ENCODE data around the gene SLC12A7. TPM values are rescaled to one million over a fixed set of nuclear protein-coding genes. Genes with fewer than 3 reads are reported as not detected.

SLC12A7 gene
- polyA plus RNA-seq, 1 donor: 8.0 TPM

DNA sequence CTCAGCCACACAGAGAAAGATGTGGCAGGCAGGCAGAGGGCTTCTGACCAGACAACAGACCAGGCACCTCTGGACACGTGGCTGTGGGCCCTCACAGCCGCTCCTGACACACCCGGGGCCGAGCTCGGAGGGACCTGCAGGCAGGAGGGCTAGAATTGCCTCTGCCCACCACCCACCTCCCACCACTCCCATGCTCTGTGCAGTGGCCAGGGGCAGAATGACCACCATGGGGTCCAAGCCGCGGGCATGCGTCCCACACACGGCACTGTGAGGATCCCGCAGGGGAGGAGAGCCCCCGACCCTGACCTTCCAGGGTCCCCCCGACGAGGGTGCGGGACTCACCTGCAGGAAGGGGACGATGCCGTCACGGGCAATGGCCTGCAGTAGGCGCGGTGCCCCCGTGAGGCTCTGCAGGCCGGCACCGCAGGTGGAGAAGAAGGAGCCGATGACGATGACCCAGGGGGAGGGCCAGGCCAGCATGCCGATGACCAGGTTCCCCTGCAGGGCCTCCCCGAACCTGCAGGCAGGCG lies 34.3 kb downstream of the SLC12A7 start:
- DNase-seq (ENCODE audit: low read depth): no peak

DNA sequence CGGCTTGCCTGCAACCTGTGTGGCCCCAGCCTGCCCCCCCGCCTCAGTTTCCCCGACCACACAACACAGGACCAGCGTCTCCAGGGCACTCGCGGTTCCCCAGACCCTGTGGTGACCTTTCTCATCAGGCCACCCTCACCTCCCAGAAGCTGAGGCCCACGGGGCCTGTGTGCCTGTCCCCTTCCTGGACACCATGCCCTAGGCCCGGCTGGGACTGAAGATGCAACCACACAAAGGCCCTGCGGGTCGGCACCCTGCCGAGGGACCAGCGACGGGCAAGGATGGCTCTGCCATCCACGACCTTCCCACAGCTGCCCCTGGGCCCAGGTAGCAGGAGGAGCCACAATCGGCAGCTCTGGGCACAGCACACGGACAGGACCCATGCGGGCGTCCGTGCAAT lies 34.8 kb downstream of the SLC12A7 start:
- no peak for DNase-seq (ENCODE audit: low read depth)

- no peak for DNase-seq (ENCODE audit: low read depth)
These were observed 35.5 kb downstream of the SLC12A7 start for GRCh38 chr5:1076406-1076805.

DNA sequence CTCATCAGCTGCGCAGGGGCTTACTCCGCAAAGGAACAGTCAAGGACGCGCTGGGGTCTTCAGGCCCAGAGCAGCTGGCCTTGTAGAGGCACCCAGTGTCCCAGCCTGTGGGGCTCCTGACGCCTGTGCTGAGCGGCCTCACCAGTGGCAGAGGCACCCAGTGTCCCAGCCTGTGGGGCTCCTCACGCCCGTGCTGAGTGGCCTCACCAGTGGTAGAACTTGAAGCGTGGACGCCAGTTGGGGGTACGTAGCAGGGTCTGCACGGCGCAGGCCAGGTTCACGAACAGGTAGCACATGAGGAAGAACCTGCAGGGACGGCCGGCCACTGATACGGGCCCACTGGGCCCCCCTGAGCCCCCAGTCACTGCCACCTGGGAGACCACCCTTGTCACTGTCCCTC lies 35.9 kb downstream of the SLC12A7 start:
- DNase-seq (ENCODE audit: low read depth): no peak

DNA sequence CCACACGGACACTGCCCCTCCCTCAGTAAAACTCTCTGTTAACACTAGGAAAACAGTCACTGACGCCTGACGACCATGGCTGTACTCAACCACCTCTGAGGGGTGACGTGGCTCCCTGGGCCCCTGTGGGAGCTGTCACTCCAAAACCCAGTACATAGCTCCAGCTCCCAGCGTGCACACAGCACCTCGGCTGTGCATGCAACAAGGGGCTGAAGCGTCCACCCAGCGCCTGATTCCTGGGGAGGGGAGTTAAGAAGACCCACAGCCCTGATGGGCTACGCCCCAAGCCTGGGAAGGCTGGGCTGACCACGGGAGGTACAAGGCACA lies 36.3 kb downstream of the SLC12A7 start:
- no peak for DNase-seq (ENCODE audit: low read depth)

DNA sequence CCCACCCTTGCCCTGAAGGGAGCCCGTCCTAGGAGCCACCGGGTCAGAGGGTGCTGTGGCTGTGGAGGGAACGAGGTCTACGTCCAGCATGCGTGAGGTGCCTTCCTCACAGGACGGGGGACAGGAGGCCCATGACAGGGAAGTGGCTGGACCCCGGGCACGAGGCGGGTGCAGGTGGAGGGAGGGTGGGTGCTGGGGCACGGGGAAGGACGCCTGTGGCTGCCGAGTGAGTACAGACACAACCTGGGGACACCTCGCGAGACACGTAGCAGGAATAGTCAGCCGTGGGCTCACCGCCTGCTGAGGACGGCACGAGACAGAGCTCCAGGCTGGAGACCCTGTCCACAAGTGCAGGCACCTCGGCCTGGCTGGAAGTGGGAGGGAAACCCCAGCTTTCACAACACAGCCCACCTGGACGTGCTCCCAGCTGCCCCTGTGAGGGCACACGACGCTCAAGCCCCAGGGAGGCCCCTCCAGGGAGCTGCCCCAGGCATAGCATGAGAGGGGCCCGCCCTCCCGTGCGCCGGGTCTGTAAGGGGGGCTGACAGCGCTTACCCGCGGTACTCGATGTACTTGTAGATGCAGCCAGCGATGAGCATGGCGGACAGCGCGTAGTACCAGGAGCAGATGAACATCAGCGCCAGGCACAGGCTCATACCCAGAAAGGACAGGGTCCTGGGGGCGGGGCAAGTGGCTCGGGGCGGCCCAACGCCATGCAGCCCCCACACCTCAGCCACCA lies 36.9 kb downstream of the SLC12A7 start:
- no peak for DNase-seq (ENCODE audit: low read depth)

GRCh38 chr5:1074226-1074625 lies 37.6 kb downstream of the SLC12A7 start:
- DNase-seq (ENCODE audit: low read depth): no peak

GRCh38 chr5:1073239-1074102 lies 38.4 kb downstream of the SLC12A7 start:
- no peak for DNase-seq (ENCODE audit: low read depth)

GRCh38 chr5:1069720-1070088 lies 42.2 kb downstream of the SLC12A7 start:
- DNase-seq (ENCODE audit: low read depth): no peak

GRCh38 chr5:1068895-1069719 lies 42.8 kb downstream of the SLC12A7 start:
- no peak for DNase-seq (ENCODE audit: low read depth)

GRCh38 chr5:1068204-1068894 lies 43.5 kb downstream of the SLC12A7 start:
- DNase-seq (ENCODE audit: low read depth): no peak

DNA sequence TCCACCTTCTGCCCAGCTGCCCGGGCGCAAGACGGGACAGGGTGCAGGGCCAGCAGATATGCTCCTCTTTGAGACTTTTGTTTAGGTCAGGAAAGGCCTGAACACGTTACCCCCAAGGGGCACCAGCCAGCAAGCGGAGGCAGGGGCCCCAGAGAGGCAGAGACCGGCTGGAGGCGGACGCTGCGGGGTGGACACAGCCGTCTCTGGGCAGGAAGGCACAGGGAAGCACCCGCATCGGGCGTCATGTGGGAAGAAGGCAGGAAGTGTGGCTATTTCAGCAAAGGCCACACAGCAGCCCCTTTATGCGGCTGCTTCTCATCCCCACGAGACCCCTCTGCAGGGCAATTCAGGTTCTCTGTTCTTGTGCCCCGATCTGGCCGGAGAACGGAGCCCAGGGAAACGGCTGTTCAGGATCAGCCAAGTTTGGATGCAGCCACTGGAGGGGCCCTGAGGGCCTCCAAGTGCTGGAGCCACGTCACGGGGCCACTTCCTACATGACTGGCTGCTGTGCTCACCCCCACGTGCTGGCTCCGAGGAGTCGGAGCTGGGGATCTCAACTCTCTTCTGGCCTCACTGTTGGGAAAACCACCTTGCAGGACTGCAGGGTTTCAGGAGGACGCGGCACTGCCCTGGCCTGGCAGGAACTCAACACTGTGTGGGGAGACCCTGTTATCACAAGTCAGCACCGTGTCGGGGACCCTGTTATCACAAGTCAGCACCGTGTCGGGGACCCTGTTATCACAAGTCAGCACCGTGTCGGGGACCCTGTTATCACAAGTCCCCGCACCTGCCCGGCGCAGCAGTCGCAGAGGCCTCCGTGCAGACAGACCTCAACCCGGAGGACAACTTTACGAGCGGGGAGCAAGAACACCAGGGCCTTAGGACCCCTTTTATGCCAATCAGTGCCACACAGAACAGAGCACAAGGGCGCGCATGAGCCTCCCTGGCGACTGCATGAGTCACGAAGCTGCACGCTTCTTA lies 44.4 kb downstream of the SLC12A7 start:
- no peak for DNase-seq (ENCODE audit: low read depth)

GRCh38 chr5:1066676-1067075 lies 45.2 kb downstream of the SLC12A7 start:
- DNase-seq (ENCODE audit: low read depth): no peak

- no peak for DNase-seq (ENCODE audit: low read depth)
These were observed 45.8 kb downstream of the SLC12A7 start for GRCh38 chr5:1065891-1066650.

- no peak for DNase-seq (ENCODE audit: low read depth)
These were observed 46.6 kb downstream of the SLC12A7 start for GRCh38 chr5:1065143-1065750.

GRCh38 chr5:1064383-1065142 lies 47.3 kb downstream of the SLC12A7 start:
- no peak for DNase-seq (ENCODE audit: low read depth)

- DNase-seq (ENCODE audit: low read depth): no peak
These were observed 48.0 kb downstream of the SLC12A7 start for GRCh38 chr5:1063661-1064382.

Data from forelimb muscle (tissue), 1 donor.